Activated T-helper 17 cell treated with anti-CD3 and anti-CD28 coated beads, Interleukin-2, amount 50 U/mL, for 72 hours (primary cell): ENCODE data around the gene ARHGEF19. TPM values are rescaled to one million over a fixed set of nuclear protein-coding genes. Genes with fewer than 3 reads are reported as not detected.
"Not testable (repeated sequence)": the region's sequence is repeated elsewhere in the genome, so short reads cannot be mapped to it uniquely, and the experiment has no call there.

Source experiments
- ATAC-seq: fragments of 150-1000 bp; cut with Tn5 transposase; replicated peaks from 2 replicates; pipeline ENCODE4 v1.10.0; 2021; ENCODE audit warnings: mild to moderate bottlenecking, moderate library complexity
- H3K27ac Mint-ChIP-seq: one replicate; pipeline ENCODE4 v1.8.0; 2022; ENCODE audit warnings: mixed read lengths
- H3K27me3 Mint-ChIP-seq: one replicate; pipeline ENCODE4 v1.8.0; 2022; ENCODE audit warnings: mixed read lengths
- H3K36me3 Mint-ChIP-seq: one replicate; pipeline ENCODE4 v1.8.0; 2022; ENCODE audit warnings: low read depth, mild to moderate bottlenecking, mixed read lengths
- H3K4me1 Mint-ChIP-seq: one replicate; pipeline ENCODE4 v1.8.0; 2022; ENCODE audit warnings: mixed read lengths
- H3K4me3 Mint-ChIP-seq: one replicate; pipeline ENCODE4 v1.8.0; 2022; ENCODE audit warnings: mild to moderate bottlenecking, mixed read lengths
- H3K9me3 Mint-ChIP-seq: one replicate; pipeline ENCODE4 v1.8.0; 2022; ENCODE audit warnings: mixed read lengths
- total RNA-seq, 2 donors: library from RNA; stranded (reverse); gene quantifications; one replicate each; pipeline ENCODE4 v1.2.3, GENCODE V29; 2022

Gene ARHGEF19
- total RNA-seq, 2 donors from 2014 or later, result 7.5 to 10.0 TPM

DNA sequence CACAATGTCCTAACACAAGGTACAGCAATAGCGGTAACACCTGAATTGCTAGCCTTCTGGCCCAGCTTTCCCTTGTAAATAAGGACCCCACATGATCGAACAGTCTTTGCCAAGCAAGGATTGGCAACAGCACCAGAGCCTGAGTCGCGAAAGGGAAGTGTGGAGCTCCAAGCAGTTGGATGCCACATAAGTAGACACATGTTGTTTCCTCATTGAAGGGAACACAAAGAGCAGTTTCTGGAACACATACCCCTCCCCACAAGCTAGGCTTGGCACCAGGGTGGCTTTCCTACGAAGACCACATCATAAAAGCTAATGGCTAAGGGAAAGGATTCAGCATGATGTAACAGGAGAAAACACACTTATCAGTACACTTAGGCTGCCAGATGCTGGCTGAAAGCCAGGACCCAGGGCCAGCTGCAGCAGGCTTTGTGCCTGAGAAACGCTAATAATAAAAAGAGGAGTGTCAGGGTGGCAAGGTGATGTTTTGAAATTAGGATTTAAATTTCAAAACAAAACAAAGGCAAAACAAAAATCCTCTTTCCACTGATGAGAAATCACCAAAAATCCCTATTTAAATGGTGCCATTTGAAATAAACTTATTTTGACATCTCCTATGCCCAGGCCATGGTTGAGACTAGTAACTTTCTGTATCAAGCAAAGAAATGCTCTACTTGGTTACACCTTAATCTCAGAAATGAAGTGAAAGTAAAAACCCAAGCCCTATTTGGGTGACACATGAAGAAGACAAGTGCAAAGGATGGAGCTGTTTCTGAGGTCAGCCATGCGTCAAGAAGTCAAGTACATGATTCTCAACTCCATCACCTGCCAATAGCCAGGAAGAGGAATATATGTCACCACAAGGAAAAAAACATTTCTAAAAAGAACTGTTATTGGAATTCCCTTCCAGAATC lies 36.4 kb upstream of the ARHGEF19 start:
- Mint-ChIP-seq H3K27me3 (no peaks in the 10 kb centered on the region), H3K9me3 (no peaks in the 10 kb centered on the region), H3K4me3 (no peak overlapping the region), H3K27ac (peak overlapping the region; percentile 45), H3K4me1 (no peaks in the 10 kb centered on the region), H3K36me3 (peaks cover 76% of the 10 kb centered on the region)
- no peak for ATAC-seq

DNA sequence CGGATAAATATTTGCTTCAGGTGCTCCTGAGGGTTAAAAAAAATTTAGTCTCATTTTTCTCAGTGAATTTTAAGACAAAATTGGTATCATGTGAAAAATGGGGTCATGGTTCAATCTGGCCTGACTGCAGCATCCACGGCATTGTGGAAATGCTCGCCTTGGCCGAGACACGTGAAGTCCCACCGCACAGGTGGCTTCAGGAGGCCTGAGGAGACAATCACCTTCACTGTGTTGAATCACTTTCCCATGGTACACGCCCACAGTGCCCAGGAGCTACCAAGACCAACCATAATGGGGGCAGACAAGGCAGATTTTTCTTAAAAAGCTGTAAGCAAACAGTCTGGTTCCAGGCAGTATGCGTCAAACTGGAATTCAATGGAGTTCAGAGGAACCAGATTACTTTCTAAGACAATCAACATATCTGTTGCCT lies 35.6 kb upstream of the ARHGEF19 start:
- Mint-ChIP-seq H3K27me3 (no peaks in the 10 kb centered on the region), H3K9me3 (no peaks in the 10 kb centered on the region), H3K4me1 (no peaks in the 10 kb centered on the region), H3K27ac (peak overlapping the region; percentile 58), H3K4me3 (no peak overlapping the region), H3K36me3 (peaks cover 67% of the 10 kb centered on the region)
- ATAC-seq, result no peak

DNA sequence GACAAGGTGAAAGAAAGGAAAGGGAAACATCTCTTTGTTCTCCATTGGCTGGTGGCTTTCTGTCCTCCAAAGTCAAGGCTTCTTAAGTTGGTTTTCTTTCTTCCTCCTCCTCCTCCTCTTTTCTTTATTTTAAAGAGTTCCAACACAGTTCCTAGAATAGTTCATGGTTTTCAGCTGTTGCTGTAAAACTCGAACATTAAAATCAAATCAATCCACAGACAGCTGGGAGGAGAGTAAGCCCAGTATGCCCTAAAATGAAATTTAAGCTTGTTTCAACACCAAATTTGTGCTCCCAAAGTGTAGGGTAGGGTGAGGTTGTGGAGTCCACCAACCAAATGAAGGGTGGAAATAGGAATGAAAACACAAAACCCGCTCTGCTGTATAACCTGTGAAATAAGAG lies 35.0 kb upstream of the ARHGEF19 start:
- no peaks in the 10 kb centered on the region for H3K9me3 Mint-ChIP-seq
- H3K27me3 Mint-ChIP-seq, result no peaks in the 10 kb centered on the region
- H3K4me1 Mint-ChIP-seq, result no peaks in the 10 kb centered on the region
- ATAC-seq, result no peak
- no peak overlapping the region for H3K4me3 Mint-ChIP-seq
- peak overlapping the region; percentile 58 for H3K27ac Mint-ChIP-seq
- H3K36me3 Mint-ChIP-seq, result peaks cover 61% of the 10 kb centered on the region

DNA sequence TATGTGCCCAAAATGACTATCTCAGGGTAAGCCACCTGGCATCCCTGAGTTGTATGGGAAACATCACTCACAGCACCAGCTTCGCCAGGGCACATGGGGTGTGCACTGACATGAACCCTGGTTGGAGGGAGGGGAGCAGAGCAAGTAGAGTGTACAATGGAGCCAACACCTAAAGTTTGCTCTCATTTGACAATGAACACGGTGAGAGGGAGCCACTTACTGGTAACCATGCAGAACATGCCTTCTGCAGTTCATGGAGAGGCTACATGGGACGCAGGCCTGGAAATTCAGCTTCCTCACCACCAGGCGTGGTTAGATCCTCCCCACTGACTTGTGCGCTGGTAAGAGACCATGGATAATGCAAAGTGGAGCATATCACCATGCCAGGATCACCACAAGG lies 34.5 kb upstream of the ARHGEF19 start:
- H3K4me3 Mint-ChIP-seq, result no peak overlapping the region
- peak overlapping the region; percentile 36 for H3K27ac Mint-ChIP-seq
- peaks cover 57% of the 10 kb centered on the region for H3K36me3 Mint-ChIP-seq
- no peaks in the 10 kb centered on the region for H3K9me3 Mint-ChIP-seq
- no peak for ATAC-seq
- H3K27me3 Mint-ChIP-seq, result no peaks in the 10 kb centered on the region
- H3K4me1 Mint-ChIP-seq, result no peaks in the 10 kb centered on the region

DNA sequence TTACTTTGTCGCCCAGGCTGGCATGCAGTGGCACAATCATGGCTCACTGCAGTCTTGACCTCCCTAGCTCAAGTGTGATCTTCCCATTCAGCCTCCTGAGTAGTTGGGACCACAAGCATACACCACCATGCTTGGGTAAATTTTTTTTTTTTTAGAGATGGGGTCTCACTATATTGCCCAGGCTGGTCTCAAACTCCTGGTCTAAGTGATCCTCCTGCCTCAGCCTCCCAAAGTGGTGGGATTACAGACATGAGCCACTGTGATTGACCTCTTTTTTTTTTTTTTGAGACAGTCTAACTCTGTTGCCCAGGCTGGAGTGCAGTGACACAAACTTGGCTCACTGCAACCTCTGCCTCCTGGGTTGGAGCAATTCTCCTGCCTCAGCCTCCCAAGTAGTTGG lies 33.8 kb upstream of the ARHGEF19 start:
- ATAC-seq, H3K4me3 Mint-ChIP-seq, H3K9me3 Mint-ChIP-seq, H3K27me3 Mint-ChIP-seq, H3K27ac Mint-ChIP-seq, H3K4me1 Mint-ChIP-seq: not testable (repeated sequence)
- H3K36me3 Mint-ChIP-seq, result peaks cover 49% of the 10 kb centered on the region

DNA sequence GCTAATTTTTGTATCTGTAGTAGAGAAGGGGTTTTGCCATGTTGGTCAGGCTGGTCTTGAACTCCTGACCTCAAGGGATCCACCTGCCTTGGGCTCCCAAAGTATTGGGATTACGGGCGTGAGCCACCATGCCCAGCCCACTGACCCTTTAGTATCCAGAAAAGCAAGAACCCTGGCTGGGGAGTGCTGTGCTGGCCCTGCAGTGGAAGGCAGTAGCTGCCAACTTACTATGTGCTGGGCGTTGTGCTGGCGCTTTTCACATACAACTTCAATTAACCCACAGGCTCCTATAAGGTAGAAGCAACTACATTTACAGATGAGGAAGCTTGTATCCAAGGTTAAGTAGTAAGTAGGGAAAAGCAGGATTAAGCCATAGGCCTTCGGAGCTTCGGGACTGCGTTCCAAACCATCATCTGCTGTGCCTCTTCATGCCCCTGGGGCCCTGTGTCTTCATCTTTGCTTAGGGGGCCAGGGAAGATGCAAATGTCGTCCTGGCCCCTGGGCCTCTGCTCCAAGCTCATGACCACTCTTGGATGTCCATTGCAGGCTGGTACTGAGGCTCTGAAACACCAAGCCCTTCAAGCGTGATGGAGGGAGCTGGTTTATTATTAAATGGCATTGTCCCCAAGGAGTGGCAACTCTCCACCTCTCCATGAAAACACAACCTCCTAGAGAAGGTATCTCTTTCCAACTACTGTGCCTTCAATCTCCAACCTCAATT lies 33.2 kb upstream of the ARHGEF19 start:
- Mint-ChIP-seq H3K4me3 (no peak overlapping the region), H3K27me3 (no peaks in the 10 kb centered on the region), H3K27ac (no peak overlapping the region), H3K36me3 (peaks cover 43% of the 10 kb centered on the region), H3K9me3 (no peaks in the 10 kb centered on the region), H3K4me1 (no peaks in the 10 kb centered on the region)
- ATAC-seq, result no peak

DNA sequence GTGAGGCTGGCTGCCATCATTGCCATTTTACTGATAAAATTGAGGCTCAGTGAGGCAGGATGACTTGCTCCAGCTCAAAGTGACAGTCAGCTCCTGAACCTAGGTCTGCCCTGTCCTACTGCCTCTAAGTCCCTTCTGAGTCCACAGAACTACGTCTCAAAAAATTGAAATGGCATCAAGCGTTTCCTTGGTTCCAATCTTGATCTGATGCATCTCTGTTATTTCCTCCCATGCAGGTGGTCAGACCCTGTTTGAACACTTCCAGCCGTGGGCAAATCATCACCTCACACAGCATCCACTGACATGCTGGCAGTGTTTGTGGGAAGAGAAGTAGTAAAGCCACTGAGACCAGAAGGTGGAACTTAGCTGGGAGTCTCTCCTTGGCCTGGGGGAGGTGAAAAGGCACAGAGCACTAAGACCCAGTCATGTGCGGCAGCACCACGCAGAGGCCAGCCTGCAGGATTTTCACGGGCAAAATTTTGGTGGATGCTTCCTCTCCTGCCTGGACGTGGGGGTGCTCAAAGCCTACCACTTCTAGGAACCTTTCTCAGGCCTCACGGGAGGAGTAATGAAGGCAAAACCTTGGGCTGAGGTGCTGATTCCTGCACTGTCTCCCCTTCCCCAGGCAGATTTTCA lies 32.3 kb upstream of the ARHGEF19 start:
- H3K9me3 Mint-ChIP-seq, result no peaks in the 10 kb centered on the region
- H3K27me3 Mint-ChIP-seq, result no peaks in the 10 kb centered on the region
- no peak overlapping the region for H3K27ac Mint-ChIP-seq
- no peaks in the 10 kb centered on the region for H3K4me1 Mint-ChIP-seq
- H3K36me3 Mint-ChIP-seq, result peaks cover 38% of the 10 kb centered on the region
- peak; percentile 28 for ATAC-seq
- no peak overlapping the region for H3K4me3 Mint-ChIP-seq

DNA sequence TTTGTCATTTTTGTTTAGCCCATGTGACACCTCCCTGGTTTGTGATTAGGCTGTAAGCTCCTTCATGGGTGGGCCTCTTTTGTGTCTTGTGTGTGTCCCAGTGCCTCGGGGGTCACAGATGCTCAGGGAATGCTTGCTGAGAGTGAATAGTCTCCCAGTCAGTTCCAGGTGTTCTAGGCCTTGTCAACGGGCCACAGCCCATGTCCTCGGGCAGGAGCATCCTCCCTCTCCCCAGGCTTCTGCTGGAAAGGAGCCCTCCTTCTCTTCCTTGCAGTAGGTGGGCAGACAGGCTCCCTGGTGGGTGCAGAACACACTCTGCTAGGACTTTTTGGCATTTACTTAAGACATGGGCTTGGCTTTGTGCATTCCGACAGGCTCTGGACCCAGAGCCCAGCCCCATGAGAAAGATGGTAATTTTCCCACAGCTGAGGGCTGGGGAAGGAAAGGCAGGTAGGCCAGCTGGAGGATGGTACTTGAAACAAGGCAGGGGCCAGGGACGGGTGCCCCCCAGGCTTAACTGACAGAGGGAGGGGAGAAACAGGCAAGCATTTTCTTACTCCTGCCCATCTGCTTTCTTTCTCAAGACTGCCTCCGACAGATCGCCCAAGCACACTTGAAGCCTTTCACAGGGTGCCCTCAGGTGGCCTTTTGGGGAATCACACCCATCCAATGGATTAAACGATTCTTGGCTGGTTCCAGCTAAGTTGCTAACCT lies 31.6 kb upstream of the ARHGEF19 start:
- Mint-ChIP-seq H3K27me3 (no peaks in the 10 kb centered on the region), H3K9me3 (no peaks in the 10 kb centered on the region), H3K36me3 (peaks cover 31% of the 10 kb centered on the region), H3K4me1 (no peaks in the 10 kb centered on the region), H3K4me3 (no peak overlapping the region), H3K27ac (no peak overlapping the region)
- peak; percentile 76 for ATAC-seq

DNA sequence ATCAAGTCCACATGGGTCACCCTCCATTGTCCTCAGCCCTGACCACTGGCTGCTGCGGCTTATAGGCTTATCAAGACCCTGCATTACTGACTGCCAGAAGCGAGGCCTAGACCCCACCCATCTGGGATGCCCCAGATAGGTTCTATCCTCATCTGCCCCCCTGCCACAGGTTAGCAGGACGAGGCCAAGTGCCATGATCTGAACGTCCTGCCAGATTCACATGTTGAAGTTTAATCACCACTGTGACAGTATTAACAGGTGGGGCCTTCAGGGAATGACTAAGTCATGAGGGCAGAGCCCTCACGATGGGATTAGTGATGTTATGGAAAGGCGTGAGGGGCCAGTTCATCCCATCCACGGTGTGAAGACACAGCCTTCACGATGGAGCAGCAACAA lies 30.8 kb upstream of the ARHGEF19 start:
- Mint-ChIP-seq H3K4me1 (no peaks in the 10 kb centered on the region), H3K27ac (no peak overlapping the region), H3K27me3 (no peaks in the 10 kb centered on the region), H3K36me3 (peaks cover 22% of the 10 kb centered on the region), H3K9me3 (no peaks in the 10 kb centered on the region), H3K4me3 (no peak overlapping the region)
- ATAC-seq, result no peak

DNA sequence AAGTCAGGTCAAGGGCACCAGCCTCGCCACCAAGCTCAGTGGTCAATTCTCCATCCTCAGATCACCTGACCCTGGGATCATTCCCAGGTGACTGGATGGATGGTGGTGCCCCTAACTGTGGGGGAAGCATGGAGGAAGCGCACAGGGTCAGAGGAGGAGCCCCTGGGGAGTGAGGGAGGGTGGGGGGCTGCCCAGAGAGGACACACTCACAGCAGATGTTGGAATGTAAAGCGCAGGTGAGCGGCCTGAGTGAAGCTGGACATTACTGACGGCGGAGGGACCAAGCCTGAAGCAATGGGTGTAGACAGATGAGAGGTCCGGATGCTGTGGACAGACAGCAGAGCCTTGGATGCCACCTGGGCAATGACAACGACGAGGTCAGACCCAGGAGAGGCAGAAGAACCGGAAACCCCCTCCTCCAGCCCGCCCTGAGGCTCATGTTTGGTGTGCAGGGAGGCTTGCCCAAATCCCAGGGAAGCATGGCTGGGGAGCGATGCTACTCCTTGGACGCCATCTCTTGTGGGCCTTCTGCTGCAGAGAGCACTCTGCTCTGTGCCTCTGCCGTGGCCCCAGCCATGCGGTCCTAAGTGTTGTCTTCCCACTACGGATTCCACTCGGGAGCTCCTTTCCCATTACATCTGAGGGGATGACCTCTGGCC lies 30.2 kb upstream of the ARHGEF19 start:
- ATAC-seq, result no peak

DNA sequence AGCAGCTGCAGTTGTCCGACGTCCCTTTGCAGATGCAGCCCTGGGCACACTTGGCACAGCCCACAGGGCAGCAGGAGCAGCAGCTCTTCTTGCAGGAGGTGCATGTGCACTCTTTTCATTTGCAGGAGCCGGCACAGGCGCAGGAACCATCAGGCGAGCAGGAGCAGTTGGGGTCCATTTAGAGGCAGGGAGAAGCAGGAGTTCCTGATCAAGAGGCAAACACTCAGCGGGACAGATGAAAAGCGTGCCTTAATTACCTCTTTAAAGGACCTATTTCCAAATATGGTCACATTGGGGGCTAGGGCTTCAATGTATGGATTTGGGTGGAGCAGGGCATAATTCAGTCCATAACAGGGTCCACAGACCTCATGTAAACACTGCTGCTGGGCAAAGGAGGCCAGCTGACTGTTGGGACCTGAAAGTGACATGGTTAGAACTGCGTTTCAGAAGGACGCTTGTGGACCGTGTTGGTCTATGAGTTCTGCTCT lies 28.8 kb upstream of the ARHGEF19 start:
- peaks cover 9% of the 10 kb centered on the region for H3K4me1 Mint-ChIP-seq
- no peaks in the 10 kb centered on the region for H3K27me3 Mint-ChIP-seq
- H3K4me3 Mint-ChIP-seq, result no peak overlapping the region
- no peaks in the 10 kb centered on the region for H3K9me3 Mint-ChIP-seq
- ATAC-seq, result no peak
- H3K27ac Mint-ChIP-seq, result no peak overlapping the region
- peaks cover 3% of the 10 kb centered on the region for H3K36me3 Mint-ChIP-seq

More for the DNA sequence above, 30.2 kb upstream of the ARHGEF19 start:
- Mint-ChIP-seq H3K4me3 (no peak overlapping the region), H3K27ac (no peak overlapping the region), H3K4me1 (peaks cover 3% of the 10 kb centered on the region), H3K36me3 (peaks cover 17% of the 10 kb centered on the region), H3K9me3 (no peaks in the 10 kb centered on the region), H3K27me3 (no peaks in the 10 kb centered on the region)

DNA sequence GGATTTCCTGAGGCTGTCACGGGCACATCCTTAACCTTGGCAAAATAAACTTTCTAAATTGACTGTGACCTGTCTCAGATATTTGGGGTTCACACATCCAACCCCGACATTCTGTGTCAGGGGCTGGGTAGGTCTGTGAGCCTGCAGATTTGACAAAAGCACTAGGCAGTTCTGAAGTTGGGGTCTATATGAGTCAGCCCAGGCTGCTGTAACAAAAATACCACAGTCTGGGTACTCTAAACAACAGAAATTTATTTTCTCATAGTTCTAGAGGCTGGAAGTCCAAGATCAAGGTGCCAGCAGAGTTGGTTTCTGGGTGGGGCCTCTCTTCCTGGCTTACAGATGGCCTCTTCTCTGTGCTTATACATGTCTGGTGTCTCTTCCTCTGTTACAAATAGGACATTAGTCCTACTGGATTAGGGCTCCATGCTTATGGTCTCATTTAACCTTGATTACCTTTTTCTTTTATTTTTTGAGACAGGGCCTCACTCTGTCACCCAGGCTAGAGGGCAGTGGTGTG lies 27.6 kb upstream of the ARHGEF19 start:
- Mint-ChIP-seq H3K4me1 (peaks cover 12% of the 10 kb centered on the region), H3K36me3 (no peaks in the 10 kb centered on the region), H3K27ac (no peak overlapping the region), H3K27me3 (no peaks in the 10 kb centered on the region), H3K9me3 (no peaks in the 10 kb centered on the region), H3K4me3 (no peak overlapping the region)
- ATAC-seq, result no peak

DNA sequence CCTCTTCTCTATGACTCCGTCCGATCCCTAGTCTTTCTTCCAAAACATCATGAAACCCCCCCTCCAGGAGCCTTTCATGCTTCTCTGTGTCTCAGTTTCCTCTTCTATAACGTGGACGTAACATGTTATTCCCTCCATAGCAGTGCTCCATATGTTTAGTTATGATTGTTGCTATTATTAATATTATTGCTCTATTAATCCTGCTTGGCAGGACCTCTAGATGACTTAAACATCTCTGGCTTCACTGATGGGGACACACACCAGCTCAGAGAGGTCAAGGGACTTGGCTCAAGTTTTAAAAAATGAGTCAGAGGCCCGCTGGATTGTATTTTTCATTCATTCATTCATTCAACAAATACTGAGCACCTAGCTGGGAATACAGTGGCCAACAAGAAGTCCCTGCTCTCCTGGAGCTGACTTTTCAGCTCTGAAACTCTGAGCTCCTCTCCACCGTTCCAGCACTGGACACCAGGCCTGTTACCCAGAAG lies 24.9 kb upstream of the ARHGEF19 start:
- no peaks in the 10 kb centered on the region for H3K36me3 Mint-ChIP-seq
- ATAC-seq, result no peak
- H3K4me1 Mint-ChIP-seq, result peaks cover 12% of the 10 kb centered on the region

More for the DNA sequence above, 24.9 kb upstream of the ARHGEF19 start:
- H3K4me3 Mint-ChIP-seq, result peak overlapping the region; percentile 78
- H3K27ac Mint-ChIP-seq, result peak overlapping the region; percentile 83
- no peaks in the 10 kb centered on the region for H3K27me3 Mint-ChIP-seq
- H3K9me3 Mint-ChIP-seq, result no peaks in the 10 kb centered on the region
